Small intestine (tissue), 7 donors: ENCODE data around the gene SH2D6. TPM values are rescaled to one million over a fixed set of nuclear protein-coding genes. Genes with fewer than 3 reads are reported as not detected.

Experiments
- DNase-seq, 2 donors: peaks; one replicate each; pipeline versions ENCODE4 v3.0.0 to v3.0.0-alpha.2; 2013
- FAIRE-seq: peaks from 2 replicates; lab custom pipeline; 2012; peaks lifted over from hg19 to GRCh38; lab: Jason Lieb, UNC
- H3K27ac ChIP-seq, 3 donors: one replicate each; pipeline ENCODE4 v1.5.1; 2013; ENCODE audit warnings: low read length in 2 of 3, mild to moderate bottlenecking in 2 of 3, control low read depth in 1 of 3, inconsistent platforms in 1 of 3, low read depth in 1 of 3, moderate library complexity in 1 of 3
- H3K27me3 ChIP-seq, 3 donors: one replicate each; pipeline ENCODE4 v1.6.1; 2013; ENCODE audit warnings: low read length in 3 of 3, inconsistent platforms in 1 of 3; ENCODE audit not compliant: control insufficient read depth in 3 of 3, insufficient read depth in 3 of 3
- H3K36me3 ChIP-seq, 3 donors: one replicate each; pipeline ENCODE4 v1.6.1; 2013; ENCODE audit warnings: low read length in 3 of 3, inconsistent platforms in 1 of 3, low read depth in 1 of 3, mild to moderate bottlenecking in 1 of 3, moderate library complexity in 1 of 3; ENCODE audit not compliant: control insufficient read depth in 3 of 3, insufficient read depth in 2 of 3
- H3K4me1 ChIP-seq, 3 donors: one replicate each; pipeline ENCODE4 v1.6.1; 2013; ENCODE audit warnings: low read length in 2 of 3, inconsistent platforms in 1 of 3, low read depth in 1 of 3, mild to moderate bottlenecking in 1 of 3, moderate library complexity in 1 of 3; ENCODE audit not compliant: control insufficient read depth in 3 of 3, insufficient read depth in 2 of 3
- H3K4me3 ChIP-seq, 3 donors: one replicate each; pipeline ENCODE4 v1.5.1; 2013; ENCODE audit warnings: low read length in 3 of 3, control low read depth in 1 of 3, inconsistent platforms in 1 of 3, low read depth in 1 of 3, mild to moderate bottlenecking in 1 of 3, moderate library complexity in 1 of 3
- H3K9me3 ChIP-seq, 2 donors: one replicate each; pipeline ENCODE4 v1.6.1; 2013; ENCODE audit warnings: low read depth in 1 of 2, low read length in 1 of 2; ENCODE audit not compliant: control insufficient read depth in 2 of 2, insufficient read depth in 1 of 2
- WGBS, 3 donors: extraction: QIAGEN DNeasy Blood & Tissue Kit; methylation state at CpG; one replicate each; pipeline ENCODE4 v1.1.7; 2013; 5-methylcytosine and 5-hydroxymethylcytosine counted together
- polyA plus RNA-seq, 4 donors: library from polyadenylated mRNA; stranded (reverse) in 3 of 4; unstranded in 1 of 4; fragments of 200-250 nt in 3 of 4; fragments of 120-200 nt in 1 of 4; gene quantifications; one replicate each; pipeline versions ENCODE4 v1.2.1 to v1.2.3, GENCODE V29; 2013
- donor health status: healthy with polysubstance abuse.
- donor health status: control.
- donor health status: control.
- donor health status: Bipolar disorder and iron deficiency.
- donor health status: healthy.

The SH2D6 gene
- polyA plus RNA-seq, 4 donors = 2.8 to 122 (median 23.8) TPM

GRCh38 chr2:85422072-85422457 lies 3.6 kb downstream of the SH2D6 start:
- Histone ChIP-seq H3K4me3 (no peak overlapping the region), H3K9me3 (no peaks in the 10 kb centered on the region), H3K4me1 (peaks cover 5 to 43% (median 7%) of the 10 kb centered on the region in 3 donors), H3K27ac (peak overlapping the region; percentile 77 to 94 (median 90)), H3K27me3 (no peaks in the 10 kb centered on the region), H3K36me3 (no peaks in the 10 kb centered on the region)
- DNase-seq (no peak), FAIRE-seq (no peak)
- WGBS, 3 donors = 80 to 83% (median 83%) methylated on average over 2 of the region's 2 CpGs

GRCh38 chr2:85423525-85423924 lies 5.0 kb downstream of the SH2D6 start:
- FAIRE-seq (no peak), DNase-seq (no peak)
- H3K36me3 ChIP-seq = no peaks in the 10 kb centered on the region
- H3K4me1 ChIP-seq = peaks cover 5 to 42% (median 10%) of the 10 kb centered on the region in 3 donors
- WGBS, 3 donors = 79 to 86% (median 83%) methylated on average over 5 of the region's 5 CpGs
- no peaks in the 10 kb centered on the region for H3K9me3 ChIP-seq
- H3K27me3 ChIP-seq = no peaks in the 10 kb centered on the region
- H3K4me3 ChIP-seq = no peak overlapping the region
- H3K27ac ChIP-seq = no peak overlapping the region

- no peaks in the 10 kb centered on the region for H3K9me3 ChIP-seq
- no peak overlapping the region for H3K27ac ChIP-seq
- FAIRE-seq = no peak
- no peak overlapping the region for H3K4me3 ChIP-seq
- H3K4me1 ChIP-seq = peaks cover 5 to 23% (median 8%) of the 10 kb centered on the region in 3 donors
- WGBS, 3 donors = 80 to 96% (median 91%) methylated on average over 3 of the region's 3 CpGs
- no peaks in the 10 kb centered on the region for H3K36me3 ChIP-seq
- no peak for DNase-seq
- H3K27me3 ChIP-seq = no peaks in the 10 kb centered on the region
Observed at GRCh38 chr2:85425588-85425987, 7.1 kb downstream of the SH2D6 start.

- DNase-seq (peak in 1 of 2 donors; percentile 53), FAIRE-seq (no peak)
- Histone ChIP-seq H3K9me3 (no peaks in the 10 kb centered on the region), H3K4me3 (no peak overlapping the region), H3K27me3 (no peaks in the 10 kb centered on the region), H3K4me1 (peaks cover 0 to 6% (median 3%) of the 10 kb centered on the region in 3 donors), H3K36me3 (no peaks in the 10 kb centered on the region), H3K27ac (no peak overlapping the region)
- WGBS, 3 donors = 34 to 60% (median 39%) methylated on average over 3 of the region's 3 CpGs
Observed at GRCh38 chr2:85427300-85427835, 8.9 kb downstream of the SH2D6 start.

- WGBS, 3 donors = 56 to 62% (median 57%) methylated on average over 7 of the region's 7 CpGs
Observed at GRCh38 chr2:85428343-85428881, 9.9 kb downstream of the SH2D6 start.

GRCh38 chr2:85429213-85429923 lies 10.9 kb downstream of the SH2D6 start:
- H3K4me1 ChIP-seq = peaks cover 0 to 11% (median 3%) of the 10 kb centered on the region in 3 donors
- DNase-seq = no peak
- WGBS, 3 donors = 75 to 87% (median 82%) methylated on average over 12 of the region's 12 CpGs
- H3K36me3 ChIP-seq = no peaks in the 10 kb centered on the region
- H3K9me3 ChIP-seq = no peaks in the 10 kb centered on the region
- no peaks in the 10 kb centered on the region for H3K27me3 ChIP-seq
- no peak overlapping the region for H3K4me3 ChIP-seq
- no peak overlapping the region for H3K27ac ChIP-seq
- FAIRE-seq = no peak

More at GRCh38 chr2:85428343-85428881, 9.9 kb downstream of the SH2D6 start:
- DNase-seq (no peak), FAIRE-seq (no peak)
- no peak overlapping the region for H3K4me3 ChIP-seq
- H3K9me3 ChIP-seq = no peaks in the 10 kb centered on the region
- no peaks in the 10 kb centered on the region for H3K27me3 ChIP-seq
- H3K27ac ChIP-seq = peak overlapping the region in 1 of 3 donors; percentile 42
- H3K4me1 ChIP-seq = peaks cover 0 to 3% (median 3%) of the 10 kb centered on the region in 3 donors
- no peaks in the 10 kb centered on the region for H3K36me3 ChIP-seq

GRCh38 chr2:85429924-85430289 lies 11.4 kb downstream of the SH2D6 start:
- no peak for FAIRE-seq
- 86 to 93% (median 92%) methylated on average over 2 of the region's 2 CpGs for WGBS, 3 donors
- Histone ChIP-seq H3K27me3 (no peaks in the 10 kb centered on the region), H3K27ac (no peak overlapping the region), H3K9me3 (no peaks in the 10 kb centered on the region), H3K36me3 (no peaks in the 10 kb centered on the region), H3K4me1 (peaks cover 0 to 11% (median 3%) of the 10 kb centered on the region in 3 donors), H3K4me3 (no peak overlapping the region)
- DNase-seq = no peak

- FAIRE-seq = no peak
- Histone ChIP-seq H3K36me3 (no peaks in the 10 kb centered on the region), H3K9me3 (no peaks in the 10 kb centered on the region)
Observed at GRCh38 chr2:85430752-85431569, 12.4 kb downstream of the SH2D6 start.

More at GRCh38 chr2:85430752-85431569, 12.4 kb downstream of the SH2D6 start:
- no peaks in the 10 kb centered on the region for H3K27me3 ChIP-seq
- 72 to 88% (median 77%) methylated on average over 14 to 16 of the region's 16 CpGs for WGBS, 3 donors
- DNase-seq = no peak
- H3K27ac ChIP-seq = peak overlapping the region in 1 of 3 donors; percentile 38
- H3K4me1 ChIP-seq = peaks cover 0 to 20% (median 3%) of the 10 kb centered on the region in 3 donors
- no peak overlapping the region for H3K4me3 ChIP-seq
